M059J (cell line): Measurements from ENCODE around the gene MYCBP2. TPM values are rescaled to one million over a fixed set of nuclear protein-coding genes. Genes with fewer than 3 reads are reported as not detected.

Experiments
- DNase-seq: peaks from one replicate; pipeline ENCODE4 v3.0.0-alpha.2; 2012; ENCODE audit warnings: low read depth
- total RNA-seq: library from RNA; depleted of rRNA; stranded (reverse); fragments of >200 nt; shearing (Covaris generic); gene quantifications from 2 replicates; pipeline ENCODE4 v1.2.3, GENCODE V29; 2014

The MYCBP2 gene
- total RNA-seq, 1 experiment from 2014 or later = 26.7 TPM

DNA sequence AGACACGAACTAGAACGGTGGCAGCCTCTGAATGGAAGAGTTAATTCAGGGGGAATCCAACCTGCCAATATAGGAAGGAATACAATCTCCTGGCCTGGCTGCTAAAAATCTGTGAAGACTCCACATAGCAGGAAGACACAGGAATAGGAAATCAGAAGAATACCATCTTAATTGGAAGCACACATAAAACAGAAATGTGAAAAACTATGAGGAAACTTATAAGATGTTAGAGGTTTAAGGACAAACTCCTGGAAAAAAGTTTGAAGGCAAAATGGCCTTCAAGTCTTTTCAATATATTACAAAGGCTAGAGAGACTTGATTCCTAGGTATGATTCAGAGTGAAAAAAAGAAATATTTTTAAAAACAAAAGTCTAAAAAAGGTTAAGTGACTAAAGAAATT lies 221.8 kb downstream of the MYCBP2 start:
- no peak for DNase-seq

DNA sequence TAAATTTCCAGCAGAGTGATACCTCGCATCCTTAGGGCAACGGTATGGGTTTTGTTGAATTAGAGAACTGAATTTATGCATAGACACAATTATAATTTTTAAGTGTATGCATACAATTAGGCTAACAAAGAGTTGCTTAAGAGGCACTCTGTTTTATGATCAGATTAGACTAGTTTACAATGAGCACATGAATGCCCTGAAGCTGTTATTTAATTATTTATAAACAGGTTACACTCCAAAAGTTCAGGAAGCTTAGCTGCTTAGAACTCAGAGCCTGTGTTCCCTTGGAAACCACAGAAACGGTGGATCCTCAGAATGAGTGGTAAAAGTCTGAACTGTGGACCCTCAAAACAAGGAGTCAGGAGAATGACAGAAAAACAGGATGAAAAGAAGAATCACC lies 227.5 kb downstream of the MYCBP2 start:
- no peak for DNase-seq

DNA sequence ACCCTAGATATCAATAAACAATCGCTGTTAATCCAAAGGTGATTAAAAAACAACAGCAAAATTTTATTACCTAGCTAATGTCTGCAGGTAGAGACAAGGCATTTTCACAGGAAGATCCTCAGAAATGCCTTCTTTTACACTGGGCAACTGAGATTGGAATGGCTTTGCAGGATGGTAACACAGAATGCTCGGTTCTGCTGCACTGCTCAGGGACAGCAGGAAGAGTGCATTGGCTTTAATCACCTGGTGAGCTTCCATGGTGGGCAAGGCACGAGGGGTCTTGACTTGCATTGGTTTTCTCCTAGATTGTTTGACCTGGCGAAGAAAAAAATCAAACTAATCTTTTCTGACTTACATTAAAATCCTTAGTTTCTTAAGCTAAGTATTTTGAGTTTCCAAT lies 231.6 kb downstream of the MYCBP2 start:
- no peak for DNase-seq

DNA sequence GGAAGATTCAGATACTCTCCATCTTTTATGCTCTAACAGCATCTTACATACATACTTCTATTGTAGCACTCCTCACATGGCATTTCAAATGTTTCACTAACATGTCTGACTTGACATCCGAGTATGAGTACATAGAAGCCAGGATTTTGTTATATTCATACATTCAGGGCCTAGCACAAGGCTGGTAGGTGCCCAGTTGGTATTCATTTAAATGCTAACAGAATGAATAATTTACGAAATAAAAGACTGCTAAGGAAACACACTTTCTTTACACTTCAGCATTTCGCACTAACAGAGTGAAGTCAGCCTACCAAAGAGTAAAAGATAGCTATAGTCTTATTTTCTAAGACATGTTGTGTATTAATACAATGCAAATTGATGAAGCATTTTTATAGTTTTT lies 232.1 kb downstream of the MYCBP2 start:
- no peak for DNase-seq

DNA sequence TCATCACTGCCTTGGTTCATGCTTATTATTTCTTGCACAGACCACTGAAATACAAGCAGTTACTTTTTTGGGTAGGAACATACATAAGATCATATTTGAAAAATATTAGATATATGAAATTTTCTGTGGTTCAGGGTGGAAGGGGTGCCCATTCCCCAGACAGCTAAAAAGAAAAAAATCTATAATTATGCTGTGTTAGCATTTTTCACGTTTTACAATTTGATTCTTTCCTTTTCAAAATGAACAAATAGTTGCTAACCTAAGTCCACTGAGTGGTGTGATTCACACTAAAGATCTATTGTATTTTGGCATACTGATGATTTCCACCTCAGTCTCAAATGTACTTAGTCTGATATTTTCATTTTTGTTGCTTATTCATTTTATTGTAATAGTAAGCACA lies 233.2 kb downstream of the MYCBP2 start:
- no peak for DNase-seq

DNA sequence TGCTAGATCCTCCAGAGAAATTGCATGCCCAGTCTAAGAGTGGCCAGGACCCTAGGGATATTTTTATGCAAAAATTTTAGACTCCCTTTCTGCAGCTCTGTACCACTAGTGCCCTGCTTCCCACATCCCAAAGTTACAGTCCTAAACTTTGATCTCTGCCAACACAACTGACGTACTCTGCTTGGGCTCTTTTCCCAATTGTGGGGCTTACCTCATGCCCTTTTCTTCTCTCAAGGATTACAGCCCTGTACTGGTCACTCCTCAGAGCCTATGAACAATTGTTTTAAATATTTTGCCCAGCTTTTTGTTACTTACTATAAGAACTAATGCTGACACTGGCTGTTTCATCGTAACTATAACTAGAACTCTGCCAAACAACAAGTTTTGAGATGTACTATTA lies 242.1 kb downstream of the MYCBP2 start:
- no peak for DNase-seq

DNA sequence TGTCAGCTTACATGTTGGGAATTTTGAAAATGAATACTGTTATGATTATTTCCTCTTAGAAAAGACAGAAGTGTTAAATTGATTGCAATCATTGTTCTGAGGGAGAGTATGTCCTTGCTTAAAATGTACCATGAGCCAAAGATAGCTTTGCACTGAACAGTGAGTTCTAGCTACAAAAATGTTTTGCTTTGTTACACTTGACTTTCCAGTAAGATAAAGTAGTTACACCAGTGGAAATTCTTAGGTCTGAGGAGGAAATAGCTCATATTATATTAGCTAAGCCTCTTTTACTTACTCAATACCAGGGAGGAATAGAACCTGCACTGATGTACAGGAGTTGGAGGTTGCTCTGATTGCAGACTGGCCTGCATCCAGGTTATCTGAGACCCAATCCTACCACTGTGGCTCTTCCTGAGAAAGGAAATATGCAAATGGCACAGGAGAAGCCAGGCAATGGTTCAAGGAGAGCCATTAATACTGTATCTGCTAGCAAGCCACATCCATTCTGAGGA lies 246.9 kb downstream of the MYCBP2 start:
- no peak for DNase-seq

DNA sequence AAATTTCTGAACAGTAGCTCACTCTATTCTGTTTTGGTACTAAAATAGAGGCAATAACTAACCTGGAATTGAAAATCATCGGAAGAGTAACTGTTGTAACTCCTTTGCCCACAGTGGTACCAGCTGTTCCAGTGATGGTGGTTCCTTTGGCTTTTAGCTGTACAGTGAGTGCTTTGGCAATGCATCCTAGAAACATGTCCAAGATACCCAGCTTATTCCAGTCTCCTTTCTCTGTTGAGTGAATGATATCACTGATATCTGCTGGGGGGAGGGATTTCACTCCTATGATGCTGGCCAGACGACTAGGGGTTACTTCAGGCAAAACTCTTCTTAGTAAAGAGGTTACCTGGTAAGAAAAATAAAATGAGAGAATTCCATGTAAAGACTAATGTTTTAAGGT lies 259.4 kb downstream of the MYCBP2 start:
- no peak for DNase-seq

DNA sequence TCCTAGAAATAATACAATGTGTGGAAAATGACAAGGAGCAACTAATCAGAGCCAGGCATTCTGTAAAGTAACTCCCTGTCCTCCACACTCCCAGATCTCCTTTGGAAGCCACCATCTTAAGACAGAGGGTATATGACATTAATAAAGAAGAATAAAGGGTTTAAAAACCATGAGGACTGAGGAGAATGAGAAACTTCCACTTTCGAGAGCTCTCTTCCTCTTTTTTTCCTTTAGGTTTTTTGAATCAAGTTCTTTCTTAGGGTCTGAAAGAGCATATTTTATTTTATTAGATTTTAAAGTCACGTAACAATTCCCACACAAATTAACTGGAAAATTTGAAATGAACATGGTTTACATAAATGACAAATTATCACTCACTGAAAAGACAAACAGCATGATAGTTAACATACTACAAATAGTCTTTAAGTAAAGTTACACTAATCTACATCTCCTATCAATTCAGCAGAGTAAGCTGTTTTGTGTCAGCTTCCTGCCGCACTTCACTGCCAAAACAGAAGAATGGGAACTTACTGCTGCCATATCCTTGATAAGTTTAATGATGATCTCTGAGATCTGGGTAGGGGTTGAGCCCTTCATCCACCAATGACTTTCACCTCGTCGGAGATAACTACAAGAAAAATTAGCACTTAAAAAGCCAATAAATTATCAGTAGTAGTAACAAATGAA lies 261.3 kb downstream of the MYCBP2 start:
- DNase-seq = no peak

DNA sequence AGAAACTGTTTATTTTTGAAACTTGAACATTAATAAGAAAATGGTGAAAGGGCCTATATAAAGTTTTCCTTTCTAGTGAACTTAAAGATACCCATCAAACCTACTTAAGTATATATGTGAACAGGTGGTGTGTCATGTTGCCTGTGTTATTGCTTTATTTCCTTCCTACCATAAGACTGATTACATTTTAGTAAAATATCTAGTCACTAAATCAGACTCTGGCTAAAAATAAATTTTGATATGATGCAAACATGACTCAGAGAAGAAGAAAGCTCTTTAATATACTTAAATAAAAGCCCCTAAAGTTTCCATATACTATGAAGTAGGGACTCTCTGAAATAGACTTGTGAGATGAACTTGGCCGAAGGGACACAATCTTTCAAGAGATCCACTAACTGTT lies 264.8 kb downstream of the MYCBP2 start:
- DNase-seq = no peak

DNA sequence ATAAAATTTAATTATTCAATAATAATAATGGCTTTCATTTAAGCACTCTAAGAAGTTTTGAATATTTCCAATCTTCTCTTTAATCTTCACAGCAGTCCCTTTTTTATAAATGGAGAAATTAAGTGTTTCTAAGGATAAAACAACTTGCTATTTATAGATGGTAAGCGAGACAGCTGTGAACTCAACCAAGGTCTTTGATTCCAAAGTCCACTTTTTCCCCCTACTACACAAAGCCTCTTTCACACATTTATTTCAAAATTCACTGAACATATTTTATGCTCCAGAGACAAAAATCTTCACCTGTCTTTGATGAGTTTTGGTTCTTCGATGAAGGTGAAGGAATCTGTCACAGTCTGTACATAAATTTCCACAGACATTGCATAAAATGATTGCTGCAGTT lies 265.5 kb downstream of the MYCBP2 start:
- DNase-seq = no peak

DNA sequence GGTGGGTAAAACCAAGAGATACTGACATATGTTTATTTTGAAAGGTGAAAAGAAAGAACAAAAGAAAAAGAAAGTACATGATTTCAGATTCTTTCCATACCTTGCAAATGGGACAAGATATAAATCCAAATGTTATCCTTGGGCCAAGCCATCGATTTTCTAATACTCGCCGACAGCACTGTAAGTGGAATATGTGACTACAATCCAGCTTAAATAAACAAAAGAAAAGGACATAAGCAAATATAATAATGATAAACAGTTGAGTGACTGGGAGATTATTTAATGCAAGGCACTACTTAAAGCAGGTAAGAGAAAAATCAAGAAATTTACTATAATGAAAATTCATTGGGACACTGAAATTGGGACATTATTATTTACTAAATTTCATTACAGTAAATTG lies 270.0 kb downstream of the MYCBP2 start:
- DNase-seq = no peak

DNA sequence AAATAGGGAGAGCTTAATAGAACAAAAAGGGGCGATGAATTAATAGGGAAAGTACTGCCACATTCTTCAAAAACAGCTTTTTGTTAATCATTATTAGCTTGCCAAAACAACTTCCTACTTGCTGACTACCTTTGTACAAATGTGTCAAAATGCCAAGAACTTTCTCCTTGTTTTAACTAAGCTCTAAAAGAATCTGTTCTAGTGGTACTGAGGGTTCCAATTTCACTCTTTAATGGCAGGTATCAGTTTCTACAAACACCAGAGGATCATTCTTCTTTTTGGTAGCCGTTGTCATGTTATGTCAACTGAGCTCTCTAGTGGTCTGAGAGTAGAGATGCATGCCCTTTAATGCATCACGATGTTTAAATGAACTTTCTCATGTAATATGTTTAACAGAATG lies 270.5 kb downstream of the MYCBP2 start:
- DNase-seq = no peak

DNA sequence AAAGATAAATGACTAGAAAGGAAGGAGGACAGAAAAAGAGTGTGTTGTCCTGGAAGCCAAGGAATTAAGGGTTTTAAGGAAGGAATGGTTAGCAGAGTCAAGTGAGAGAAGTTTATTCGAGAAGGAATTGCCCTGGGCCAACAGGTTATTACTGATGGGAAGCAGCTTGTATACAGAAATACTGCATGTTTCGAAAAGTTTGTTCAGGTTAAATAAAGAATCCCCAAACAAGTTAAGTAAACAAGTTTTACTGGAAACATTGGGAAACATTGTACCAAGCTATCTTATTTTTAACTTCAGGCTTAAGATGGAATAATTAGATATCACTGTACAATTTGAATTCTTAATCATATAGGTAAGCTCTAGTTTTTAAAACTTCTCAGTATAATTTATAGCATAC lies 271.7 kb downstream of the MYCBP2 start:
- no peak for DNase-seq

DNA sequence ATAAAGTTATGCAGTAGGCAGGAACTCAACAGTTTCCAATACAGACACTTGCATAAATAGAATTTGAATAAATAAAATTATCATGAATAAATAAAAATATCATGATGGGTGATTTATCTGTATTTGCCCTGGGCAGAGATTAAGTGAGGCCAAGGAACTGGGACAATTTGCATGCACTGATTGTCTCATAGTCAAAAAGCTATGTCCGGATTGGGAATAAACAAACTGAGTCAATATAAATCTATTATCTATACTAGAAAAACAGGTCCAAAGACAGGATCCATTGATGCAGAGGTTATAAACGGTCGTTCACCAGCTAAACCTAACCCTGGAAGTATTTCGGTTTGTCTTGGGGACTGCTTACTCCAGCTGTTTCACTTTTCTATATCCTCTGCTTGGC lies 273.7 kb downstream of the MYCBP2 start:
- DNase-seq = no peak

DNA sequence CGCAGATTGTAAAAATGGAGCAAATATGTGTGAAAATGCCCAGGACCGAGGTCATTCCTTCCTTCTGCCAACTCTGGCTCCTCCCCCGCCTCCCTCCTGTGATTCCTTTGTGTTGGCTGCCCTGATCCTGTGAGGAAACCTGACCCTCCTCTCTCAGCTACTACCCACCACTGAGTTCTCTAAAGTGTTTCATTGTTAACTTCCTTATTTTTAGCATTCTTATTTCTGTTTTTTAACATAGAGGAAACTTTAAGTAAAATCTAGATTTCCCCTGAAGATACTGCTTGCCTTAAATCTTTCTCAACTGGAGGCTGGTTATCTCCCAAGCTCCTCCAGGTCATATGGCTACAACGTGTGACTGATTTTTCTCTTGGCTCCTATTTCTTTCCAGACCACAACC lies 278.2 kb downstream of the MYCBP2 start:
- no peak for DNase-seq

DNA sequence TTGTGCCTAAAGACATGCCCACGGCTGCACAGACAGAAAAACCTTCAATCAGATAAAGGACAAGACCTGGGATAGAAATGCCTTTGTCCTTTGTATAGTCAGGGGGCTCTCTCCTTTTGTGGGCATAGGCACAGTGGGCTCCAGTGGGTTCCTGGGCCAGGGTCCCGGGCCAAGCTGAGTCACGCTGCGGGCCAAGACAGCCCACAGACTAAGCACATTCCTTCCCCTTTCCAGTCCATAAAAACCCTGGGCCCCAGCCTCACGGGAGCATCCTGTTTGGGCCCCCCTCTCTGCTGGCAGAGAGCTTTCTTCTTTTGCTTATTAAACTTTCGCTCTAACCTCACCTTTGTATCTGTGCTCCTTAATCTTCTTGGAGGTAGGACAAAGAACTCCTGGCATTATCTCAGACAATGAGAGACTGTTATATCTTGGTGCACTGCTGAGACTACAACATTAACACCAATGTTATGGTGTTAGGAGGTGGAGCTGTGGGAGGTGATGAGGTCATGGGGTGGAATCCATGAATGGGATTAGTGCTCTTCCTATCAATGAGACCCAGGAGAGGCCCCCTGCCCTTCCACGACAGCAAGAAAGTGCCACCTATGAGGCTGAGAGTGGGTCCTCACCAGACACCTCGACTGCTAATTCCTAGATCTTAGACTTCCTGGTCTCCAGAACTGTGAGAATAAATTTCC lies 279.1 kb downstream of the MYCBP2 start:
- DNase-seq = no peak

DNA sequence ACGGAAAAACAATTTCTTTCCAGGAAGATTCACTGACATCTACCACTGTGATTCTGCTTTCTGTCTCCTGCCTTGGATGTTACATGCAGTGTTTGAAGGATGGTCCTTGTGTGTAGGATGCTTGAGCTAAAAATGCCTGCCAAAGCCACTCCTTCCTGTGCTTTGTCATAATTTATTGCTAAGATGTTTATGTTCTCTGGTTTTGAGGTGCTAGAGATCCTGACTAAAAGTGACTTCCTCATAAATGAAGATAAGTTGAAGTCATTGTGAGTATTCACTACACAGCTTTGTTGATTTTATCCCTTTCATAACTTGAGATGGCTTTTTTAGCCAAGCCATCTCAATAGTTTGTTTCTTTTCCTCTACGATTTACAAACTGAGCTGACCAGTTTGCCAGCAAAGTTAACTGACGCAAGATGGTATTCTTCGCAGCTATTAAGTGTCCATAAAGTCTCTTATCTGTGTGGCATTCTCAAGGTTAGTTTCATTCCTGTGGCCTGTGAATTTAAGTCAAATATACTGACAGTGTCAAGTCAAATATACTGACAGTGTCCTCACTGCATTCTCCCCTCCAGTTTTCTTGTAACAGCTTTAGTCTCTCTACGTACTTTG lies 284.2 kb downstream of the MYCBP2 start:
- no peak for DNase-seq

DNA sequence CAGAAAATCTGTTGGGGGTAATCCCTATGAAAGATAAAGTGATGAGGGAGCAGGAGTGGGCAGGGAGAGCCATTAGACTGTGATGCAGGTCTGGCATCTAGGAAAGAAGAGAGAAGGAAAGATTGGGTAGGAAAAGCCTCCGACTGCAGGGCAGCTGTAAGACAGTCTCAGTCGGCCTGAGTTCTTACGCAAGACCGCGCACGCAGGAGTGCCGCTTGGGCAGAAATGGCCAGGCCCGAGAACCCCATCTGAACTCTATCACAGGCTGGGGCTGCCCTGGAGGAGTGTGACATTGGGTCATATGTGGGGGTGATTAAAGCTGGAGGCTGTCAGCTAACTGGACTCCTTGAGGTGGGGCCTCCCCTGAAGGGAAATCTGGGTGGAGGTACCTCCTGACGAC lies 286.1 kb downstream of the MYCBP2 start:
- DNase-seq = no peak

DNA sequence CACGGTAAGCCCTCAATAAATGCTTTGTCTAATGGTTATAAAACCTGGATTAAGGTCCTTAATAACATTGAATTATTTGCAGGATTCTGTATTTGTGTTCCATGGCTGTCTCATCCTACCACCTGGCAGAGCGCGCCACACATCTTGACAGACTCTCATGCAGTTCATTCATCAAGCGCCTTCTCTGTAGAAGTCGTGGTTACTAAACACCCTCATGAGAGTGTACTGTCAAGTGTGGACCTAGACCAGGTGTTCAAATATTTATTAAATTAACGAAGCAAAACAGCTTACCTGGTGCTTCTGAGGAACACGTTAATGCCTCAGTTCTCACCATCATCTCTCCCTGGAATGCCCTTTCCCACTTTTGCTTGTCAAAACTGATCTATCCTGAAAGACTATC lies 286.8 kb downstream of the MYCBP2 start:
- no peak for DNase-seq

DNA sequence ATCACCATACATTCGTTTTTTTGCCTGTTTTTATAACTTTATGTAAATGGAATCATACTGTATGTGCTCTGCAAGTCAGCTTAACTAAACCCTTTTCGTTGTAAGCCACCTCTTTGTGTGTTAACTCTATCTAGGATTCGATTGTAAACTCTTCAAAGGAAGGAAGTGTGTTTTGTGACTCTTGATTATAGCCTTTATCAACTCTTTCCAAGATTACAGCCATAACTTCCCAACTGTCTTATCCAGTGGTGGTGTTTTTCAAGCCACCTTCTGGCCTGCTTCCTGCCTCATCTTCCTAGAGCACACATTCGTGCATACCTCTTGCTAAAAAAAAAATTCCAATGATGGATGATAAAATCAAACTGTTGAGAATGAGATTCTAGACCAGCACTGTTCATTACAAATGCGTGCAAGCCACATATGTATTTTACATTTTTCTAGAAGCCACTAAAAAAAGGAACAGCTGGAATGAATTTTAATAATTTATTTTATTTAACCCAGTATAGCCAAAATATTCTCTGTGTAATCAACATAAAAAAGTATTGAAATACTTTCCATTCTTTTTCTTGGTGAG lies 287.9 kb downstream of the MYCBP2 start:
- DNase-seq = no peak

DNA sequence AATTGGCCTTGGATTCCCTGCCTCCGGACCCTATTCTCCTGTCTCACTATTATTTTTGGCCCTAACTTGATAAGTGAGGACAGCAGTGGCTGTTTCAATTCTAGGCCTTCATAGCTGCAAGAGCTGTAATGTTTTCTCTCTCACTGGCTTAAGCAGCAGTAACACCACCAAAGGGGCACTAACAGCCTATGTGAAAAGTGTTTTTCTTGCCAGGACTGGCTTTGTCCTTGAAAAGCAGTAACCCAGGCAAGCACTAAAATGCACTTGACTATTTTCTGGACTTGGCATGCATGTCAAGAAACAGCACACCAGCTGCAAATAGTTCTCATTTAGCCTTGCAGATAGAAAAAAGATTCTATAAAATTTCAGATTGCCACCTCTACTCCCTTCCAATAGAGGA lies 290.6 kb downstream of the MYCBP2 start:
- DNase-seq = no peak

DNA sequence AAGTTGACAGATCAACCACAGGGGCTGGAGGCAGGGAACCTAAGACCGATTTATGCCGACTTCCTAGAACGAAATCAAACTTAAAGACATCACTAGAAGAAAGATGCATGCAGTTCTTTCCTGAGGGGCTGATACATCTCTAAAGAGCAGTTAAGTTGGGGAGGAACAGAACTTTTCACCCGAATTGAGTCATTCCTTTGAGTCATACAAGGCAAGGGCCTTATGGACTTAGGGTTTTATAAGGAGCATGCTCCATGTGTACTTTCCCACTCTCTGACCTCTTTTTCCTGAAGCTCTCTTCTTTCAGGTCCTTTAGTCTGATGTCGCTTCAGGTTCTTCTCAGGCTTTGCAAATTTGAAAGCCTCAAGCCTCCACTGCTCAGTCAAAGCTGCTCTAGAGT lies 292.0 kb downstream of the MYCBP2 start:
- DNase-seq = peak; percentile 54
